ENCODE measurements around the gene RASSF3. TPM values are rescaled to one million over a fixed set of nuclear protein-coding genes. Genes with fewer than 3 reads are reported as not detected.
"Not testable (repeated sequence)": the region's sequence is repeated elsewhere in the genome, so short reads cannot be mapped to it uniquely, and the experiment has no call there.

Gene RASSF3
- total RNA-seq, 1 experiment from 2014 or later, result 27.2 TPM

DNA sequence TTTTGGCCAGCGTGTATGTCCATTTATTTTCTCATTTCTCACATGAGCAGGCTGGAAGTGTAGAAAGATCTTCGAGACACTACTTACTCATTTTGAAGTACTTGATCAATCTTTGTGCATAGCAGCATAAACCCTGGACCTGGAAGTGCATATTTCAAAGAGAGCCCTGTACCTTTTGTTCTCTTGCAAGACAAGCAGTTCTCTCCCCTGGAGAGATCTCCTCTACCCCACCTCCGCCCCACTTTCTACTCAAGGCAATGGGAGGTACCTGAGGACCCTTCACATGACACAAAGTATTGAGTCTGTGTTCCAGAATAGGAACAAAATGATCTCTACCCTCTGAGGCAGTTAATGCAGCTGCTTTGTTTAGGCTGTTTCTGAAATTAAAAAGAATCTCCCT, 27.4 kb upstream of the RASSF3 start:
- Histone ChIP-seq H3K27ac (no peak overlapping the region), H3K27me3 (no peaks in the 10 kb centered on the region), H3K36me3 (no peaks in the 10 kb centered on the region), H3K4me1 (no peaks in the 10 kb centered on the region), H3K9me3 (replicated peaks) (no peaks in the 10 kb centered on the region), H3K4me3 (no peak overlapping the region)
- DNase-seq, result no peak

DNA sequence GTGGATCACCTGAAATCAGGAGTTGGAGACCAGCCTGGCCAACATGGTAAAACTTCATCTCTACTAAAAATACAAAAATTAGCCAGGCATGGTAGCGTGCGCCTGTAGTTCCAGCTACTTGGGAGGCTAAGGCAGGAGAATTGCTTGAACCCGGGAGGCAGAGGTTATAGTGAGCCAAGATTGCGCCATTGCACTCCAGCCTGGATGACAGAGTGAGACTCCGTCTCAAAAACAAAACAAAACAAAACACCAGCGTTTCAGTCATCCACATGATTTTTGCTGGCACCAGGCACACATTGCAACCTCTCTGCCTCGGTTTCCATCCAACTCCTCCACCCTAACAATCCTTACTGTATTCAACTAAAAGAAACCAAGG, 26.9 kb upstream of the RASSF3 start:
- not testable (repeated sequence) for DNase-seq; H3K4me3 ChIP-seq; H3K27me3 ChIP-seq; H3K4me1 ChIP-seq; H3K36me3 ChIP-seq; H3K27ac ChIP-seq; H3K9me3 ChIP-seq (replicated peaks)

DNA sequence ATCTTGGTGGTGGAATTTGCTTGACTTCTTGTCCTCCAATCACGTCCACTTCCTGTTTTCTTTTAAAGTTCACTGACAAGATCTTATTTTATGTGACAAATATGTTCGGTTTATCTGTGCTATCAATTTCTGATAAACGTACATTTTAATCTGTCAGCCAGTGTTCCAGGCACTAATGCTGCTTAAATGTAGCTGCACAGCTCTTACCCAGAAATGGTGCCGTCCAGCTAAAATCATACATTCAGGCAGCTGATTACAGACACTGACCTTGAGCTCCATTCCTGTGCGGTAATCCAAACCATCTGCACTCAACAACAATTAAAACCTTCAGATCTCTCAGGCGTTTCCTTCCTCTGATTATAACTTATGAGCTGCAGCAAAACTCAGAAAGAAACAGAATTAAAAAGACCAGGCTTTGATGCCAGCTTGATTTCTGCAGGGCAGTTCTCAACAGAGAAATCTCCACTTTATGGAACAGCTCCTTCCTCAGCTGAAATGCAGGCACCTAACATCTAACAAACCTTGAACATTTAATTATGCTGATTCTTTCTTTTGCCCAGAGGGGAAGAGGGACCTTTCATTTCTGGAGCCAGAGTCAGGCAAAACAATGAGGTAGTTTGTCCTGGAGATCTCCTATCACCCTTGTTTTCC, 26.4 kb upstream of the RASSF3 start:
- peak in 1 of 2 experiments; percentile 33 for DNase-seq

DNA sequence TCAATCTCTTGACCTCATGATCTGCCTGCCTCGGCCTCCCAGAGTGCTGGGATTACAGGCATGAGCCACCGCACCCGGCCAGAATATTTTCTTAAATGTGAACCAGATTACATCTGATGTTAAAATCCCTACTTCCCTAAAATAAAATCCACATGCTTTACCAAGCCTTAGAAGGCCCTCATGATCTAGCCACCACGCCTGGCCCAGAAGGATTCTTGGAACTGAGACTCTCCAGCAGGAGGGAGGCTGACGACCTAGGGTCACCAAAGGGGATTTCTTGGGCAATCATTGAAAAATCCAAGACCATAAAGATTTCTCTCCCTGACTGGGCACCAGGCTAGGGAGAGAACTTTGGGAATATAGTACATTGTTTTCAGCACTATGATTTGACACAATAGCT, 25.2 kb upstream of the RASSF3 start:
- no peaks in the 10 kb centered on the region for H3K27me3 ChIP-seq
- H3K9me3 ChIP-seq (replicated peaks), result no peaks in the 10 kb centered on the region
- DNase-seq, result no peak

More for the DNA sequence above, 26.4 kb upstream of the RASSF3 start:
- Histone ChIP-seq H3K4me3 (no peak overlapping the region), H3K9me3 (replicated peaks) (no peaks in the 10 kb centered on the region), H3K27ac (no peak overlapping the region), H3K4me1 (no peaks in the 10 kb centered on the region), H3K36me3 (no peaks in the 10 kb centered on the region), H3K27me3 (no peaks in the 10 kb centered on the region)

DNA sequence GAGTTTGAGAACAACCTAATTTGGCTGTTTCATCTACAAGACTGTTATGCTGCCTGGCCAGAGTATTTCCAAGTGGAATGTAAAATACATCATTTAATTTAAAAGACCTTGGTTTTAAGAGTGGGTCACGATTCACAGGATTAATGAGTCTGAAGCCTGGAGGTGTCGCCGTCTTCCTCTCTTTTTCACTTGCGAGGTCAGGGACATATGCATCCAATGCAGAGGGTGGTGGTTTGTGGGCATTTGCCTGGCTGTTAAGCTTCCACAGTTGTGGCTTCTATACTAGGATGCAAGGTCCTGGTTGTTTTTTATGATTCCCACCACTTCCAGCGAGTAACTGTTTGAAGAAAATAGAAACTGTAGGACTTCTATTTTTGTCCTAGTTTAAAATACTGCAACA, 22.8 kb upstream of the RASSF3 start:
- H3K27ac ChIP-seq, result no peak overlapping the region
- no peaks in the 10 kb centered on the region for H3K36me3 ChIP-seq
- H3K27me3 ChIP-seq, result no peaks in the 10 kb centered on the region
- DNase-seq, result no peak
- H3K9me3 ChIP-seq (replicated peaks), result no peaks in the 10 kb centered on the region
- no peak overlapping the region for H3K4me3 ChIP-seq
- no peaks in the 10 kb centered on the region for H3K4me1 ChIP-seq

More for the DNA sequence above, 25.2 kb upstream of the RASSF3 start:
- Histone ChIP-seq H3K27ac (no peak overlapping the region), H3K4me1 (no peaks in the 10 kb centered on the region), H3K4me3 (no peak overlapping the region), H3K36me3 (no peaks in the 10 kb centered on the region)

DNA sequence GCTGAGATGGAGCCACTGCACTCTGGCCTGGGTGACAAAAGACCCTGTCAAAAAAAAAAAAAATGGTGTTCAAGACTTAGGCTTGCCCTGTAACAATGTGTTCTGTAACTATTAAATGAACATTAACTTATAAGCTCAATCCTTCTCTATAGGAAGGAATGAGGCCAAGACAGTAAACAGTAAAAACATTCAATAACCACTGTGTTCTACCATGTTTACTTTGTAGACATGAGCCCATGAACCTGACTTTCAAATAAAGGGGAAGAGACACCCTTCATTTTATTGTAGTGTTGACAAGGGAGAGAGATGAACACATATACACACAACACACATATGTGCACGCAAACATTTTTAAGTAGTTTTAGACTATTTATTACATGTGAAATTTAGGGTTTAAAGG, 20.1 kb upstream of the RASSF3 start:
- no peak overlapping the region for H3K4me3 ChIP-seq
- no peaks in the 10 kb centered on the region for H3K9me3 ChIP-seq (replicated peaks)
- H3K27me3 ChIP-seq, result no peaks in the 10 kb centered on the region
- H3K27ac ChIP-seq, result no peak overlapping the region
- no peaks in the 10 kb centered on the region for H3K36me3 ChIP-seq
- H3K4me1 ChIP-seq, result no peaks in the 10 kb centered on the region
- DNase-seq, result no peak

DNA sequence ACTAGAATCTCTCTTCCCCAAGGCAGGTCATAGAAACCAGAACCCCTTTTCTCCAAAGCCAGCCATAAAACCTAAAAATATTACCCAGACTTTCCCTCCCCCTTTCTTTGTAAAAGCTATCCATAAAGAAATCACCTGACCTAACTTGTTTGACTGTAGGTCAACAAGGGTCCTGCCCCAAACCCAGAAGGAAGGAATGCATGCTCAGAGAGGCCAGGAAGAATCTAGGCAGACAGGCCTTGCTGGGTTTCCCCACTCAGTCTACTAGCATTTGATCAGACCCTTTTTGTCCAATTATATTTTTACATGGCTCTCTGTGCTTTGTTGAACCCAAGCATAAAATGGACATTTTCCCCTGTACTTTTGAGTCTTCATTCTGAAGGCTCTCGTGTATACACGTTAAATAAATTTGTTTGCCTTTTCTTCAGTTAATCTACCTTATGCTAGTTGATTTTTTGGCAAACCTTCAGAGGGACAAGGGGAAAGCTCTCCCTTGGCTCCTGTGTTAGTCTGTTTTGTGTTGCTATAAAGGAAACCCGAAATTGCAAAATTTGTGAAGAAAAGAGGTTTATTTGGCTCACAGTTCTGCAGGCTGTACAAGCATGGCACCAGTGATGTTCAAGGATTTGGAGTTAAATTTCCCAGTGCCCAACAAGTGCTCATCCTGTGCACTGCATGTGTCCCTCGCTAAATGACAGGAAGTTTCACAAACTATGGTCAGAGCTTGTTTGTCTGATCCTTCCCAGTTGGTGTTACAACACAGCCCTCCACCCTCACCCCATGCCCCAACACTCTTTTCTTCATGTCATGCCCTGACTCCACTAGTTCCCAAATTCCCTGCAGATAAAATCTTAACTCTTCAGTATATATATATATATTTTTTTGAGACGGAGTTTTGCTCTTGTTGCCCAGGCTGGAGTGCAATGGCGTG, 14.2 kb upstream of the RASSF3 start:
- DNase-seq, result no peak
- Histone ChIP-seq H3K36me3 (no peaks in the 10 kb centered on the region), H3K9me3 (replicated peaks) (no peaks in the 10 kb centered on the region), H3K4me3 (no peak overlapping the region), H3K27me3 (no peaks in the 10 kb centered on the region), H3K27ac (no peak overlapping the region), H3K4me1 (no peaks in the 10 kb centered on the region)

DNA sequence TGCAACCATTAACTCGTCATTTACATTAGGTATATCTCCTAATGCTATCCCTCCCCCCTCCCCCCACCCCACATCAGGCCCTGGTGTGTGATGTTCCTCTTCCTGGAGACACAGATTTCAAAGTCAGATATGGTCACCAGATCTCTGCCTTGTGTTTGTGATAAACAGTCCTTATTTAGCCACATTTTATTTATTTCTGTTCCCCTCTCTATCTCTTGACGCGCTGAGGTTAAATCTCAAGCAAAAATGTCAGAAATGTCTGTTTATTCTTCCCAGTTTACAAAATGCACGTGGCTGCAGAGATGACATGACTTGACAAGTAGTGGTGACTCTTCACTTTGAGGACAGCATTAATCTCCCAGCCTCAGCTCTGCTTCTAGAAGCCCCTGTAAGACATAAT, 11.5 kb upstream of the RASSF3 start:
- no peak for DNase-seq
- Histone ChIP-seq H3K4me3 (no peak overlapping the region), H3K9me3 (replicated peaks) (no peaks in the 10 kb centered on the region), H3K4me1 (no peaks in the 10 kb centered on the region), H3K36me3 (no peaks in the 10 kb centered on the region), H3K27me3 (no peaks in the 10 kb centered on the region), H3K27ac (no peak overlapping the region)

DNA sequence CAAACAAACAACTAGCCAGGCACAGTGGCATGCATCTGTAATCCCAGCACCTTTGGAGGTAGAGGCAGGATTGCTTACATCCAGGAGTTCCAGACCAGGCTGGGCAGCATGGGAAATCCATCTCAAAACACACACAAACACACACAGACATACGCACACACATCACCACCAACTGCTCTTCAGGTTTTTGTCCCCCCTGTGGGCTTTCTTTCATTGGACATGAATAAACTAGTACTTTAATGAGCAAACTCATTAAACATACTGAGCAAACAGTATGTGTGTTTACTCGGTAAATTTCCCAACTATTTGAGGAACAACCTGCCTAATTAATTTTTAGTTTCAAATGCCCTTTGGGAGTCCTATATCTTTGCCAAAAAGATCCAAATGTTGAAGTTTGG, 10.1 kb upstream of the RASSF3 start:
- H3K4me3 ChIP-seq, result no peak overlapping the region
- H3K27me3 ChIP-seq, result no peaks in the 10 kb centered on the region
- no peaks in the 10 kb centered on the region for H3K9me3 ChIP-seq (replicated peaks)
- H3K36me3 ChIP-seq, result no peaks in the 10 kb centered on the region
- DNase-seq, result peak in 1 of 2 experiments; percentile 14
- H3K4me1 ChIP-seq, result no peaks in the 10 kb centered on the region
- no peak overlapping the region for H3K27ac ChIP-seq

DNA sequence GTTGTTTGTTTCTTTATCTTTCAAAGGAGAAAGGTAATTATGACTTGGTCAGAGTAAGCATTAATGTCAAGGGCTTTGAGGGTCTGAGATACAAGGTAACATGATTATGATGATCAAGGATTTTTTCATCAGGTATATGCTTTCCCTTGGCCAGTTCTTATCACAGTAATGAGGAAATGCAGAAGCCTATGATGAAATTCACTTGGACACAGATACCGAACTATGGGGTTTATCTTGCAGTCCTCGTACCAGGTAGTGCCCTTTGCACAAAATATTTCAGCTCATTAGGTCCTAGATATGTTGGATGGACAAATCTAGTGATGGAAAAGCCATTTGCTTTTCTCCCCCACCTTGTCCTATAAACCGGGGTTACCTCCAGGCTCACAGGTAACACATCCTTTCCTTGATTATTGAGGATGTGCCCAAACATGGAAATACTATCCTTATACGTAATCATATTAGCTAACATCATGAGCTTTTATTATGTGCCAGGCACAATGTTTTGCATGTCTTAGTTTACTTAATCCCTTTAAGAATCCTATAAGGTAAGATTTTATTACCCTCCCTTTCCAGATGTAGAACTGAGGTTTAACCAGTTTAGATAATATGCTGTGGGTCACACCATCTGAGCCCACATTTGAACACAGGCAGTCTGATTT, 7.0 kb upstream of the RASSF3 start:
- Histone ChIP-seq H3K36me3 (no peaks in the 10 kb centered on the region), H3K9me3 (replicated peaks) (no peaks in the 10 kb centered on the region), H3K4me1 (no peaks in the 10 kb centered on the region), H3K27ac (no peak overlapping the region), H3K4me3 (no peak overlapping the region), H3K27me3 (no peaks in the 10 kb centered on the region)
- no peak for DNase-seq

DNA sequence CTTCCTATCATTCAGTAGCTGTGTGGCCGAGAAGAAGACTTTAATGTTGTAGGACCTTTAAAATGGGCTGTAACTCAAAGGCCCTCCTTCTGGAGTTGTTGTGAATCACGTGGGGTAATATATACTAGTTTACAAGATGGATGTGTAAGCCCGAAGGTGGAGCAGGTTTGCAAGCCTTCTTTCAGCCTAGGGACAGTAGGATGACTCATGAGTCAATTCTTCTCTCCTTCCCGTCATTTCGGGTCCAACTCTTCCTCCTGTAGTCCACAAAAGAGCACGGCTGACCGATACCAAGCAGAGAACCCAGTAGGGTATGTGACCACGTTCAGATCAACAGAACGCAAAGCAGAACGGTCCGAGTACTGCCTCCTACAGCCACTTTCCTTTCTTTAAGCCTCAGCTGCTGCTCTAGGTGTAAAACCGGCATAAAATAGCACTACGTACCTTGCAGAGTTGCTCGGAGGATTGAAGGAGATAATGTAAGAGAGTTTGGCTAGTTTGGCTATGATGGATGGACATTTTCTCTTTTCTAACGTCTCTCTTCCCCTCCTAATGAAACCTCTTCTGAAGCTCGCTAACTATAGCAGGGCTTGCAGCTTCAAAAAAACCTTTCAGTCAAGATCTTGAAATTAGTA, 1.3 kb upstream of the RASSF3 start:
- DNase-seq, result peak; percentile 33 to 67
- Histone ChIP-seq H3K27ac (peak overlapping the region; percentile 81), H3K4me1 (no peaks in the 10 kb centered on the region), H3K36me3 (no peaks in the 10 kb centered on the region), H3K27me3 (no peaks in the 10 kb centered on the region), H3K4me3 (peak overlapping the region; percentile 95), H3K9me3 (replicated peaks) (no peaks in the 10 kb centered on the region)

DNA sequence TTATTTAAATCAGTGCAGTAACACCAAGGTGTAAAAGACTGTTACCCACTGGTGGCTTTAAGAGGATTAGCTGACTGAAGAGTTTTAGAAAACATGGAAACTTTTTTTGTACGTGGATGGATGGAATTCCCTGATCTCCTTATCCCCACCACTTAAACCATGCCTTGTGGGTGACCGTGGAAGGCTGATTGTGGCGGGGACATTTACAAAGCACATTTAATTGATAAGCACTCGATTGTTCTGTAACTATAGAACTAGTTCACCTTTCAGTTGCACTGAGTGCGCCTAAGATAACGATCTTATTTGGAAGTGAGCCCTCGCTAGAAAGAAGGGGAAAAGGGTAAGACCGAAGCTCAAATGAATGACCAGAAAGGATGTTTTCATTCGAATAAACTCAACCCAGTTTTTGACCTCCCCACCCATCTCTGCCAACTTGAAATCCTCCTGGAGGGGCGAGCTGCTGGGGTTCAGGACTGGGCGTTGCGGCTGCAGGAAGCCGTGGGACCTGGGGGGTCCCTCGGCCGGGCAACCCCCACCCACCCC, 688 bp upstream of the RASSF3 start:
- DNase-seq, result peak in 1 of 2 experiments; percentile 29
- peak overlapping the region; percentile 95 for H3K4me3 ChIP-seq
- H3K4me1 ChIP-seq, result no peaks in the 10 kb centered on the region
- no peaks in the 10 kb centered on the region for H3K36me3 ChIP-seq
- no peaks in the 10 kb centered on the region for H3K9me3 ChIP-seq (replicated peaks)
- H3K27ac ChIP-seq, result peak overlapping the region; percentile 81
- H3K27me3 ChIP-seq, result no peaks in the 10 kb centered on the region

DNA sequence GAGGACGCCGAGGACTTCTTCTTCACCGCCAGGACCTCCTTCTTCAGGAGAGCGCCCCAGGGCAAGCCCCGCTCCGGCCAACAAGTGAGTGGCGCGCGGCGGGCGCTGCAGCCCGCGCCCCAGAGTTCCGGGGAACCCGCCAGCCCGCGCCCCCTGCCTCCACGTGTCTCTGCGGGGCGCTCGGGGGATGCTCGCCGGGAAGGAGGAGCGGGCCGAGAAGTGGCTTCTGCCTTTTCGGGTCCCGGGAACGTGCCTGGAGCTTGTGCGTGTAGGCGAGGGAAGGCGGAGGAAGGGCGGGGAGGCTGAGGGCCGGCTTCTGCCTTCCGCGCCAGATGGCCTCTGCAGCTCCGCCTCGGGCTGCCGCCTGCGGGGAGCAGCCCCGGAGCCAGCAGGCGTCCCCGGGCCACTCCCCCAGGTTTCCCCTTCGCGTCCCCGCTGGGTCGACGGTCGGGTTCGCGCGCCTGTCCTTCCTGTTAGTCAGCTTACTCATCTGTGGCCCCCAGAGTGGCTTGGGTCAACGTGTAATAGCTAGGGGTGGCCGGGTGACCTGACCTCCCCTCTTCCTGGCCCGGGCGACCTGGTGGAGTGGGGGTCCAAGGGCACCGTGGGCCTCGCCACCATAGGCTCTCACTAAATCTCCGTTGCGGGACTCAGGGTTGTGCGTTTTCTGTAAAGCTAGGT, 505 bp downstream of the RASSF3 start:
- H3K4me1 ChIP-seq, result no peaks in the 10 kb centered on the region
- H3K36me3 ChIP-seq, result no peaks in the 10 kb centered on the region
- peak overlapping the region; percentile 95 for H3K4me3 ChIP-seq
- H3K9me3 ChIP-seq (replicated peaks), result no peaks in the 10 kb centered on the region
- peak; percentile 68 to 78 for DNase-seq
- H3K27me3 ChIP-seq, result no peaks in the 10 kb centered on the region
- H3K27ac ChIP-seq, result peak overlapping the region; percentile 98

All from SJCRH30 (cell line).